ENCODE measurements around the gene GCNT4. TPM values are rescaled to one million over a fixed set of nuclear protein-coding genes. Genes with fewer than 3 reads are reported as not detected.

GCNT4 gene
- total RNA-seq, 2 donors from 2014 or later = 4.9 to 5.3 TPM

GRCh38 chr5:75046366-75047142 lies 5.8 kb downstream of the GCNT4 start:
- no peak for ATAC-seq
- no peak for DNase-seq
- Mint-ChIP-seq H3K27me3 (peaks cover 19% of the 10 kb centered on the region), H3K4me3 (no peak overlapping the region), H3K36me3 (ENCODE audit: low read depth) (peaks cover 4% of the 10 kb centered on the region), H3K4me1 (peaks cover 48% of the 10 kb centered on the region), H3K27ac (no peak overlapping the region)
- no peaks in the 10 kb centered on the region for H3K9me3 ChIP-seq (ENCODE audit: control insufficient read depth, low read length, poor library complexity, severe bottlenecking)

- H3K27ac Mint-ChIP-seq = peak overlapping the region; percentile 49
- no peaks in the 10 kb centered on the region for H3K9me3 ChIP-seq (ENCODE audit: control insufficient read depth, low read length, poor library complexity, severe bottlenecking)
- H3K27me3 Mint-ChIP-seq = peaks cover 6% of the 10 kb centered on the region
- H3K4me3 Mint-ChIP-seq = no peak overlapping the region
- DNase-seq = no peak
- ATAC-seq = no peak
- H3K4me1 Mint-ChIP-seq = peaks cover 33% of the 10 kb centered on the region
- H3K36me3 Mint-ChIP-seq (ENCODE audit: low read depth) = peaks cover 4% of the 10 kb centered on the region
Observed at GRCh38 chr5:75045071-75045470, 7.3 kb downstream of the GCNT4 start.

GRCh38 chr5:75044406-75044805 lies 8.0 kb downstream of the GCNT4 start:
- H3K4me1 Mint-ChIP-seq = peaks cover 26% of the 10 kb centered on the region
- H3K27ac Mint-ChIP-seq = peak overlapping the region; percentile 49
- no peak overlapping the region for H3K4me3 Mint-ChIP-seq
- no peaks in the 10 kb centered on the region for H3K9me3 ChIP-seq (ENCODE audit: control insufficient read depth, low read length, poor library complexity, severe bottlenecking)
- no peak for DNase-seq
- peaks cover 4% of the 10 kb centered on the region for H3K36me3 Mint-ChIP-seq (ENCODE audit: low read depth)
- no peak for ATAC-seq
- H3K27me3 Mint-ChIP-seq = peaks cover 3% of the 10 kb centered on the region

GRCh38 chr5:75043633-75044264 lies 8.6 kb downstream of the GCNT4 start:
- Mint-ChIP-seq H3K4me3 (no peak overlapping the region), H3K36me3 (ENCODE audit: low read depth) (peaks cover 4% of the 10 kb centered on the region), H3K27me3 (no peaks in the 10 kb centered on the region), H3K27ac (no peak overlapping the region), H3K4me1 (peaks cover 24% of the 10 kb centered on the region)
- no peak for ATAC-seq
- no peak for DNase-seq
- no peaks in the 10 kb centered on the region for H3K9me3 ChIP-seq (ENCODE audit: control insufficient read depth, low read length, poor library complexity, severe bottlenecking)

GRCh38 chr5:75042522-75042921 lies 9.8 kb downstream of the GCNT4 start:
- H3K27me3 Mint-ChIP-seq = no peaks in the 10 kb centered on the region
- H3K36me3 Mint-ChIP-seq (ENCODE audit: low read depth) = peaks cover 4% of the 10 kb centered on the region
- H3K27ac Mint-ChIP-seq = no peak overlapping the region
- peaks cover 17% of the 10 kb centered on the region for H3K4me1 Mint-ChIP-seq
- no peak for DNase-seq
- ATAC-seq = no peak
- no peaks in the 10 kb centered on the region for H3K9me3 ChIP-seq (ENCODE audit: control insufficient read depth, low read length, poor library complexity, severe bottlenecking)
- no peak overlapping the region for H3K4me3 Mint-ChIP-seq

- ATAC-seq (no peak), DNase-seq (no peak)
- H3K4me3 Mint-ChIP-seq = no peak overlapping the region
- H3K27ac Mint-ChIP-seq = no peak overlapping the region
- H3K4me1 Mint-ChIP-seq = peaks cover 12% of the 10 kb centered on the region
- H3K27me3 Mint-ChIP-seq = no peaks in the 10 kb centered on the region
- H3K9me3 ChIP-seq (ENCODE audit: control insufficient read depth, low read length, poor library complexity, severe bottlenecking) = no peaks in the 10 kb centered on the region
- H3K36me3 Mint-ChIP-seq (ENCODE audit: low read depth) = peaks cover 4% of the 10 kb centered on the region
Observed at GRCh38 chr5:75040973-75041372, 11.4 kb downstream of the GCNT4 start.

GRCh38 chr5:75037106-75037505 lies 15.3 kb downstream of the GCNT4 start:
- H3K9me3 ChIP-seq (ENCODE audit: control insufficient read depth, low read length, poor library complexity, severe bottlenecking) = no peaks in the 10 kb centered on the region
- no peaks in the 10 kb centered on the region for H3K27me3 Mint-ChIP-seq
- no peak overlapping the region for H3K4me3 Mint-ChIP-seq
- no peak for DNase-seq
- H3K4me1 Mint-ChIP-seq = peaks cover 9% of the 10 kb centered on the region
- no peak for ATAC-seq
- H3K36me3 Mint-ChIP-seq (ENCODE audit: low read depth) = no peaks in the 10 kb centered on the region
- H3K27ac Mint-ChIP-seq = no peak overlapping the region

GRCh38 chr5:75034137-75034739 lies 18.1 kb downstream of the GCNT4 start:
- H3K27ac Mint-ChIP-seq = no peak overlapping the region
- H3K4me3 Mint-ChIP-seq = no peak overlapping the region
- H3K36me3 Mint-ChIP-seq (ENCODE audit: low read depth) = no peaks in the 10 kb centered on the region
- peaks cover 18% of the 10 kb centered on the region for H3K4me1 Mint-ChIP-seq
- ATAC-seq (peak; percentile 69), DNase-seq (no peak)
- no peaks in the 10 kb centered on the region for H3K9me3 ChIP-seq (ENCODE audit: control insufficient read depth, low read length, poor library complexity, severe bottlenecking)
- no peaks in the 10 kb centered on the region for H3K27me3 Mint-ChIP-seq

GRCh38 chr5:75031366-75031765 lies 21.0 kb downstream of the GCNT4 start:
- DNase-seq (no peak), ATAC-seq (no peak)
- H3K9me3 ChIP-seq (ENCODE audit: control insufficient read depth, low read length, poor library complexity, severe bottlenecking) = no peaks in the 10 kb centered on the region
- Mint-ChIP-seq H3K4me3 (no peak overlapping the region), H3K4me1 (peaks cover 18% of the 10 kb centered on the region), H3K27ac (peak overlapping the region; percentile 32), H3K36me3 (ENCODE audit: low read depth) (no peaks in the 10 kb centered on the region), H3K27me3 (no peaks in the 10 kb centered on the region)

- DNase-seq (no peak), ATAC-seq (peak; percentile 48)
- Mint-ChIP-seq H3K4me3 (no peak overlapping the region), H3K27me3 (peaks cover 4% of the 10 kb centered on the region), H3K36me3 (ENCODE audit: low read depth) (no peaks in the 10 kb centered on the region), H3K27ac (no peak overlapping the region), H3K4me1 (peaks cover 23% of the 10 kb centered on the region)
- no peaks in the 10 kb centered on the region for H3K9me3 ChIP-seq (ENCODE audit: control insufficient read depth, low read length, poor library complexity, severe bottlenecking)
Observed at GRCh38 chr5:75028090-75028489, 24.3 kb downstream of the GCNT4 start.

GRCh38 chr5:75023368-75024159 lies 28.8 kb downstream of the GCNT4 start:
- DNase-seq = no peak
- peak; percentile 63 for ATAC-seq
- H3K9me3 ChIP-seq (ENCODE audit: control insufficient read depth, low read length, poor library complexity, severe bottlenecking) = no peaks in the 10 kb centered on the region
- Mint-ChIP-seq H3K27me3 (peaks cover 10% of the 10 kb centered on the region), H3K27ac (peak overlapping the region; percentile 47), H3K36me3 (ENCODE audit: low read depth) (no peaks in the 10 kb centered on the region), H3K4me1 (peaks cover 11% of the 10 kb centered on the region), H3K4me3 (no peak overlapping the region)

- DNase-seq = no peak
- H3K4me1 Mint-ChIP-seq = peaks cover 11% of the 10 kb centered on the region
- ATAC-seq = no peak
- H3K36me3 Mint-ChIP-seq (ENCODE audit: low read depth) = no peaks in the 10 kb centered on the region
- no peak overlapping the region for H3K4me3 Mint-ChIP-seq
- H3K9me3 ChIP-seq (ENCODE audit: control insufficient read depth, low read length, poor library complexity, severe bottlenecking) = no peaks in the 10 kb centered on the region
- peaks cover 10% of the 10 kb centered on the region for H3K27me3 Mint-ChIP-seq
- H3K27ac Mint-ChIP-seq = no peak overlapping the region
Observed at GRCh38 chr5:75021800-75022199, 30.6 kb downstream of the GCNT4 start.

GRCh38 chr5:75021219-75021618 lies 31.1 kb downstream of the GCNT4 start:
- H3K9me3 ChIP-seq (ENCODE audit: control insufficient read depth, low read length, poor library complexity, severe bottlenecking) = no peaks in the 10 kb centered on the region
- Mint-ChIP-seq H3K4me3 (no peak overlapping the region), H3K36me3 (ENCODE audit: low read depth) (no peaks in the 10 kb centered on the region), H3K4me1 (peaks cover 11% of the 10 kb centered on the region), H3K27me3 (peaks cover 10% of the 10 kb centered on the region), H3K27ac (no peak overlapping the region)
- DNase-seq = no peak
- ATAC-seq = no peak
